ENCODE results near the gene ATXN1. TPM values are rescaled to one million over a fixed set of nuclear protein-coding genes. Genes with fewer than 3 reads are reported as not detected.
"Not testable (repeated sequence)": the region's sequence is repeated elsewhere in the genome, so short reads cannot be mapped to it uniquely, and the experiment has no call there.

ATXN1 gene
- polyA plus RNA-seq, 12 donors: 13.3 to 51.7 (median 17.6) TPM

DNA sequence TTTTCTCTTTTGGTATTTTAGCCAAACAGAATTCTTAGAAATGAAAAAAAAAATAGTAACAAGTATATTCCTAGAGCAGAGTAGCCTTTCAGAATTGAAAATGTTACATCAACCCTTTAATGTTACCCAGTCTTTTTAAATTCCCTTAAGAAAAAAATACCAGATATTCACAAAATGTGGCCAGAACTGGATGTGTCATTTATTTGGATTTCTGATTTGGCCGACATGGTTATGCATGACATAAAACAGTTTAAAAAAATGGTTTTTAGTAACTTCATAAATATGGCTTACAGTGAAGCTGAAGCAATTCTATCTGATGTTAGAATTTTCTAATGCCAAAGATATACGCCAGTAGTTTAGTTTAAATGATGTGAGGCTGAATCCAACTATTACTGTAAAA, 112.0 kb downstream of the ATXN1 start:
- DNase-seq: no peak

- no peak for DNase-seq
Measured at GRCh38 chr6:16648003-16648402, 113.3 kb downstream of the ATXN1 start.

DNA sequence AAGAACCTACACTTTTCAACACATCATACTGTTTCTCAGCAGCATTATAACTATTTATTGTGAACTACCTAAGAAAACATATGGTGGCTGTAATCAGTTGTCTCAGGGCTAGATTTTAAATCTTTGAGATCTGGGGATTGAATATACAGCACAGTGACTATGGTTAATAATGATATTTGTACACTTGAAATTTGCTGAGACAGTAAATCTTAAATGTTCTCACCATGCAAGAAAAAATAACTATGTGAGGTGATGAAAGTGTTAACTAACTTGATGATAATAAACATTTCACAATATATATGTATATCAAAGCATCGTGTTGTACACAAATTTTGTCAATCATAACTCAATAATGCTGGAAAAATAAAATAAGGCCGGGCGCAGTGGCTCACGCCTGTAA, 113.8 kb downstream of the ATXN1 start:
- DNase-seq: no peak

DNA sequence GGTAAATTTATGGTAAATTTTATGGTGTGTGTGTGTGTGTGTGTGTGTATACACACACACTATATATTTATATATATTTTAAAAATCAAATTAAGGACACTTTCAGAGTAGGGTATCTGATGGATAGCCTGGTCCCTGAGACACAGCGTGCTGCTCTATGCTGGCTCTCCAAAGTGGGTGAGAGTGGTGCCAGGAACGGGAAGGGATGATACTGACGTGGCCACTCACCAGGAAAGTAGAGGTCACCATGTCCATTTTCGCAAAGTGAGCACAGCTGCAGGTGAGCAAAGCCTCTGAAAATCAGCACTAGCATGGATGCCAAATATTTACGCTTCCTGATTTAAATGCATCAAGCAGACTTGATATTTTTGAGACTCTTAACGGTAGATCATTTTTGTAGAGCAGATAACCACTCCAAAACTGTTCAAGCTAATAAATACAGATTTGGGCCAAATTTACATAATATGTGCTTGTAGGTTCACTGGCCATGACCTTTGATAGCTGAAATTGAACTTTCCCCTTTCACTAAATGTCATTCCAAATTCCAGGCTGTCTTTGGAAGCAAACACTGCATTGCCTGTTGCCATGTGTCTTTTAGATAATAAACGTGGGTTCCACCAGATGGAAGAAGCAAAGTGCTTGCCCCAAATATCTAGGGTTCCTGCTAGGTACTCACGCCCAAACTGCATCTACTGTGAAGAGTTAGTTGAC, 116.6 kb downstream of the ATXN1 start:
- no peak for DNase-seq

DNA sequence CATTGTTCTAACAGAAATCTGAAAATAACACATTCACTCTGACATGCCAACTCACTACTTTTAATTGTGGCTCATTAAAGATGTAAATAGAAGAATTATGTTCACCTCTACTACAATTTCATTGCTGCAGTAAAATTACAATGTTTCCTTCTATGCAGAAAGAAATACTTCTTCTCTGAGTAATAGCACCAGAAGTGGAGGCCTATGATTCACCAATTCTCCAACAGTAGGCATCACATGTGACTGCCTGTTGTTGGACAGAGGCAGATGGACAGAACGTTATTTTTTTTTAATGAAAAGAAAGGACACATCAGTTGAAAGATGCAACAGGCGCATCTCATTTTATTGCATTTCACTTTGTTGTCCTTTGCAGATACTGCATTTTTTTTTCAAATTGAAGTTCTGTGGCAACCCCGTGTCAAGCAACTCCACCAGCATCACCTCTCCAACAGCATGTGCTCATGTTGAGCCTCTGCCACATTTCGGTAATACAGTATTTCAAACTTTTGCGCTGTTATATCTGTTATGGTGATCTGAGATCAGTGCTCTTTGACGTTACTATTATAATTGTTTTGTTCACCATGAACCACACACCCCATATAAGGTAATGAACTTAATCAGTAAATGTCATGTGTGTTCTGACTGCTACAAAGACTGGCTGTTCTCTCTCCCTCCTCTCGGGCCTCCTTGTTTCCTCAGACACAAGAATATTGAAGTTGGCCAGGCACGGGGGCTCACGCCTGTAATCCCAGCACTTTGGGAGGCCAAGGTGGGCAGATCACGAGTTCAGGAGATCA, 121.4 kb downstream of the ATXN1 start:
- no peak for DNase-seq

GRCh38 chr6:16637635-16638034, 123.6 kb downstream of the ATXN1 start:
- DNase-seq: no peak

DNA sequence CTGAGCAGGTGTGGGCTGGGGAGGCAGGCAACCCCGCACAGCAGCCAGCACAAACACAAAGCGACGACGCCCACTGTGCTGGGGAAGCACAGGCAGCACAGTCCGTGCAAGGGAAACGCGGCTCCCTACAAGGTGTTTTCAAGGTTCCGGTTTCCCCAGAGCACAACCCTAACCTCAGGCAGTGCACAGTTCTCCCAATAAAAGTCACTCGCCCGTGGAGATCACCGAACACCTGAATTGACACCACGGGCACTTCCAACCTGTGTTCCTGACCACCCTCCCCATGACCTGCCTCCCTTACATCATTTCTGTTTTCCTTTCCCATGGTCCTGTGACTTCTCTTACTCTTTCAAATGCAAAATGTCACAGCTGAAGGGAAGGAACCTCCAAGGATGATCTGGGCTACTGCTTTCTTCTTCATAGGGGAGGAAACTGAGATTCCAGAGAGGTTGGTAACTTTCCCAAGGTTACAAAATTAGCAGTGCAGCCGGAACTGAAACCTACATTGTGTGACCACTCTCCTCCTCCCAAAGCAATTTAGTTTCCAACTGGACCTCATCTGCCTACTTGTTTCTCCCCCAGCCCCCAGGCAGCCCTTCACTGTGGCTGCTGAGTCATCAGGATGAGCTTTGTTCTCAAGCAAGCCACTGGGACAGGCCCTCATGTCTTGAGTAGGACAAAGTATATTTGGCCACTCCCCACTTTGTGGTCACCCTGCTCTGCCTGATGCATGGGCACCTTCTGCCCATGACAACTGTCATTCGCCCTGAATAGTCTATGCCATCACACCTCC, 125.3 kb downstream of the ATXN1 start:
- DNase-seq: no peak

DNA sequence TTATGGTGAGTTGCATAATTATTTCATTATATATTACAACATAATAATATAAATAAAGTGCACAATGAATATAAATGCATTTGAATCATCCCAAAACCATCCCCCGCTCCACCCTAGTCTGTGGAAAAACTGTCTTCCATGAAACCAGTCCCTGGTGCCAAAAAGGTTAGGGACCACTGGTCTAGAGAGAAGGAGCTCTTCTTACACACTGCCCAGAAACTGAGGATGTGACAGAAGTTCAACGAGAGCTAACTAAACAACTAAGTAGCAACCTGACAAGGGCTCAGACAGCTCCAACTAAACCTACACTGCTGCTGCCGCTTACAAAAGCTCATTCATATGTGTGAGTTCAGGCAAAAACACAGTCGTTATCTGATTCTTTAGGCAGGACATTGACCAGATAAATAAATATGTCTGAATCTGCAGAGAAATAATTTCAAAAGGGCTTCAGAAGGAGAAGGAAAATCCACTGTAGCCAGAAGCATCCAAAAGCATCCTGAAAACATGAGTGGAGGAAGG, 125.9 kb downstream of the ATXN1 start:
- DNase-seq: no peak

DNA sequence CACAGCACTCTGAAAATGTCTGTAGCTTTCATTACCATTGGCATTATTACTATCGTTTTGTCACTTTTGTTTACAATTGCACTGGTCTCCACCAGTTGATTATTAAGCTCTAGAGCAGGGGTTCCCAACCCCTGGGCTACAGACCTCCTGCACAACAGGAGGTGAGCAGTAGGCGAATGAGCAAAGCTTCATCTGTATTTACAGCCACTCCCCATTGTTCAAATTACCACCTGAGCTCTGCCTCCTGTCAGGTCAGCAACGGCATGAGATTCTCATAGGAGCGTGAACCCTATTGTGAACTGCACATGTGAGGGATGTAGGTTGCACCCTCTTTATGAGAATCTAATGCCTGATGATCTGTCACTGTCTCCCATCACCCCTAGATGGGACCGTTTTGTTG, 126.4 kb downstream of the ATXN1 start:
- DNase-seq: no peak

DNA sequence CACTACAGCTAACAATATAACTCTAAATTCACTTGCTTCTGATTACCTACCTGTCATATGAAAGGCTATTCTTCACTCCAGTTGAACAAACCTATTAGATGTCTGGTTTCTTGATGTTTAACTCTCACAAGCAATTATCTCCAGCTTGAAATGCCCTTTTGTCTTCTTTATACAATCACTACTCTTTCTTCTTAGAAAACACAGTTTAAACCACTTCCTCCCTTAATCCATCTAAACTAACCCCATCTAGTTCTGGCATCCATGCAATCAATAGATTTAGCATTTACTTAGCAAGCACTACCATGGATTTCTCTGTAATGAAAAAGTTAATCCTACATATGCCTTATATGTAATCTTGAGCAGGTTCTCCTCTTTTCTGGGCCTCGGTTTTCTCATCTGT, 127.3 kb downstream of the ATXN1 start:
- no peak for DNase-seq

GRCh38 chr6:16633465-16633864, 127.8 kb downstream of the ATXN1 start:
- no peak for DNase-seq

GRCh38 chr6:16632101-16632500, 129.2 kb downstream of the ATXN1 start:
- DNase-seq: no peak

GRCh38 chr6:16630026-16630643, 131.1 kb downstream of the ATXN1 start:
- no peak for DNase-seq

DNA sequence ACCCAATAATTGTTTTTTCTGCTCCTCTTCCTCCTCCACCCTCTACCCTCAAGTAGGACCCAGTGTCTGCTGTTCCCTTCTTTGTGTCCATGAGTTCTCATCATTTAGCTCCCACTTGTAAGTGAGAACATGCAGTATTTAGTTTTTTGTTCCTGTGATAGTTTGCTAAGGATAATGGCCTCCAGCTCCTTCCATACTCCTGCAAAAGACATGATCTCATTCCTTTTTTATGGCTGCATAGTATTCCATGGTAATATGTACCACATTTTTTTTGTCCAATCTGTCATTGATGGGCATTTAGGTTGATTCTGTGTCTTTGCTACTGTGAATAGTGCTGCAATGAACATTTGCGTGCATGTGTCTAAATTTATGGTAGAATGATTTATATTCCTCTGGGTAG, 132.7 kb downstream of the ATXN1 start:
- not testable (repeated sequence) for DNase-seq

DNA sequence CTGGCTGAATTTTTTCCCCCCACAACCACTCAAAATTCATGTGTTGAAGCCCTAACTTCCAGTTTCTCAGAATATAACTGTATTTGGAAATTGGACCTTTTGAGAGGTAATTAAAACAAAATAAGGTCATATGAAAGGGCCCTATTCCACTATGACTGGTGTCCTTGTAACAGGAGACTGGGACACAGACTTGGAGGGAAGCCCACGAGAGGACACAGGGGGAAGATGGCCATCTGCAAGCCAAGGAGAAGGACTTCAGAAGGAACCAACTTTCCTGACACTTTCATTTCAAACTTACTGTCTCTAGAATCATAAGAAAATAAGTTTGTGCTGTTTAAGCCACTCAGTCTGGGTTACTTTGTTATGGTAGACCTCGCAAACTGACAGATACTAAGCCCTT, 134.6 kb downstream of the ATXN1 start:
- DNase-seq: no peak

DNA sequence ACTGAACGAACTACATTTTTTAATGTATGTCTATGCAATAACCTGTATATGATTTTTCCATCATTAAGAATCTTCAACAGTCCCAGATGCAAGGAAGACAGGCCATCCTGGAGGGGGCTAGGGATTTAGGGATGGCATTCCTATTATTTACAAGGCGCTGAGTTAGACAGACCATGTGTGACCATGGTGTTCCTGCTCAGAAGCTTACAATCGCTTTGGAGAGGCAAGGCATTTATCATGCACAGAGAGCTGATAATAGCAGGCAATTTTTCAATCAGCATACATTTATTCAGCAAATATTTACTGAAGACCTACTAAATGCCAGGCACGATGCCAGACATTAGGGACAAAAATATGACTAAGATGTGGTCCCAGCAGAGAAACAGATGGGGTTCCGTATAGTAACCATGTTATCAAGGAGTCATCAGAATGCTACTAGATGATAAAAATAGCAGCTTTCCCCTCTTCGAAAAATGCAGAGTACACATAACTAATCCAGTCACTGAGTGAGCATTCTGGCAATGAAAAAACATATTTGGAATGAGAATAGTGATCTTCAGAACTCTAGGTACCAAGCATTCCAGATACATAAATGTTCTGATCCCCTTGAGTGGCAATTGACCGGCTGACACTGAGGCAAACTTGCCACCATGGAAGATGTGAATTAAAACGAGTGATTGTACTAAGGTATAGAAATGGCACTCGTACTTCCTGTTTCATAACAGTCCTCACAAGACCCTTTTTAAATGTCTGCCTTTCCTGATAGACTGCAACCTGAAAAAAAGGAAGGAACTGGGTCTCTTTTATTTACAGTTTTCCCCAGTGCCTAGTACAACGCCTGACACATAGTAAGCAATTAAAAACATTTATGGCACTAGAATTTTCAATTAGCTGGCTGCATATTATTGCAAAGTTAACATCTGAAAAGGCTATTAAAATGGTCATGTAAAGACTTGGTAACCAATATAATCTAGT, 135.7 kb downstream of the ATXN1 start:
- no peak for DNase-seq

DNA sequence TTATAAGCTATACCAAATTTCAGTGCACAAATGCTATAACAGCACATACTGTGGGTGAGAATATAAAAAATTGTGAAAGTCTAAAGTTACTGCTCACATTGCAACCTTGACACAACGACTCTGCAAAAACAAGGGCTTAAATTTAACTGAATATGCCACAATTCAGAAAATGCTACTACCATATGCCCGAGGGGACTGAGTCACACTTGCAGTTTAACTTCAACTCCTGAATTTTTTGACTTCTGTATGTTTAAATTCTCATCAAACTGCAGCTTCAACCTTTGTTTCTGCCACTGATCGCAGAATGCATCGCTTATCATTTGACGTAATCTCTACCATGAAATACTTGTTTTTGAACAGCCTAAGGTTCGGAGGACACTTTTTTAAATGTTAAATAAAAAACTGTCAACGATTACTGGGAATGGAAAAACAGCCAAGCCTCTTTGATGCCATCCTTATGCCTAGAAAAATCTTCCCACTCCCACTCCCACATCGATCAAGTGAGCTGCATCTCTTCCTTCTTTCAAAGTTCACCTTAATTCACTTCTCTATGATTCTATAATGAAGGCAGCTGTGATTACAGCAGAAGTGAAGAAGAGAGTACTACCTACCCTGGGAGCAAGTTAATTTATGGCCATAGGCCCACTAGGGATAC, 136.5 kb downstream of the ATXN1 start:
- no peak for DNase-seq

- no peak for DNase-seq
Measured at GRCh38 chr6:16623731-16624130, 137.5 kb downstream of the ATXN1 start.

DNA sequence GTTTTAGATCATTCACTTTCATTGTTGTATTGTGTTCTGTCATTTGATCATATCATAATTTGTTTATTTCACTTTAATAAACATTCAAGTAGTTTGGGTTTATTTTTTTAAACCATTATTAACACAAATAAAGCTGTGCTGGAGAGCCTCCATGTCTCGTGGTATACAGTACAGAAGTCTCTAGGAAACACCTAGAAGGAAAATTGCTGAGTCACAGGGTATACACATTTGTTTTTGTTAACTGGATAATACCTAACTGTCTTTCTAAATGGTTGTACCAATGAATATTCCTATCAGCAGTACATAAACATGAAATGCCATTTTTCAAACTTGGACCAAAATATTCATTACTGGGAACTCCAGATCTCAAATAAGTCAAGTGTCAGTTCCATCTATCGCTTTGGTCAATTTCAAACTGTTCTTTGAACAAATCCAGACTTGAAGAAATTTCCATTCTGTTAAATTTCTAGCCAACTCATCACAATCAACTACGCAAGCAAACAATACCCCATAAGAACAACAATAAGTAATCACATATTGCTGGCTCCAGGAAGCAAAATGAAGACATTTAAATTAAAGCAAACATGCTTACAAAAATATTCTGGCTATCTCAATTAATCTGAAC, 138.1 kb downstream of the ATXN1 start:
- DNase-seq: no peak

GRCh38 chr6:16622193-16622592, 139.1 kb downstream of the ATXN1 start:
- DNase-seq: no peak
